Measurements from ENCODE around the gene CNBP.

DNA sequence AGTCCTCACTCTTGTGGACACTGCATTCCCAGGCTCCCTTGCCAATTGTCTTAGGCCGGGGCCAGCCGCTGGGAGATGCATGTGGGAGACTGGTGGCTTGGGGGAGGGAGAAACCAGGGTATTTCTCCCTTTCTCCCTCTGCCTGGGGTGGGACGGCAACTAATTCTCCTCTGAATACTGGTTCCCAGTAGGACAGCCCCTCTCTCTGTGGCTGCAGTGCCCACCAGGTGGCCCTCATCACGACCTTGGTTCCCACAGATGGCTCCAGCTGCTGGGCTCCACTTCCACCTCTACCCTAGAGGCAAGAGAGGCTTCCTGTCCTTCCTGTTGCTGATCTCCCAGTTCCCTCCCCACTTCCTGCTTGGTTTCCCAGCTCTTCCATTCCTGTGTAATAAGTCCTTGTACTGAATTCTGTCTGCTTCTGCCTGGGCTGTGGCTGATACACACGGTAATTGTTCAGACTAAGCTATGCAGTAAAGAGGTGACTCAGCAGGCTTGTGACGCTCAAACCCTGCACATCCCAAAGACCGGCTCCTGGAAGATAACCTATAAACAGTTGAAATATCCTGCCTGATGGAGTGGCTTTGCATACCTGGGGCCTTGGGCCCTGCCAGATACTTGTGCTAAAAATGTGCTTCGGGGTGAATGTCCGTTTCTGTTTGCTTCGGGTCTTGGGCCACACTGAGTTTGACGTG, 45.3 kb upstream of the CNBP start:
- TF ChIP-seq, protein P1, sequence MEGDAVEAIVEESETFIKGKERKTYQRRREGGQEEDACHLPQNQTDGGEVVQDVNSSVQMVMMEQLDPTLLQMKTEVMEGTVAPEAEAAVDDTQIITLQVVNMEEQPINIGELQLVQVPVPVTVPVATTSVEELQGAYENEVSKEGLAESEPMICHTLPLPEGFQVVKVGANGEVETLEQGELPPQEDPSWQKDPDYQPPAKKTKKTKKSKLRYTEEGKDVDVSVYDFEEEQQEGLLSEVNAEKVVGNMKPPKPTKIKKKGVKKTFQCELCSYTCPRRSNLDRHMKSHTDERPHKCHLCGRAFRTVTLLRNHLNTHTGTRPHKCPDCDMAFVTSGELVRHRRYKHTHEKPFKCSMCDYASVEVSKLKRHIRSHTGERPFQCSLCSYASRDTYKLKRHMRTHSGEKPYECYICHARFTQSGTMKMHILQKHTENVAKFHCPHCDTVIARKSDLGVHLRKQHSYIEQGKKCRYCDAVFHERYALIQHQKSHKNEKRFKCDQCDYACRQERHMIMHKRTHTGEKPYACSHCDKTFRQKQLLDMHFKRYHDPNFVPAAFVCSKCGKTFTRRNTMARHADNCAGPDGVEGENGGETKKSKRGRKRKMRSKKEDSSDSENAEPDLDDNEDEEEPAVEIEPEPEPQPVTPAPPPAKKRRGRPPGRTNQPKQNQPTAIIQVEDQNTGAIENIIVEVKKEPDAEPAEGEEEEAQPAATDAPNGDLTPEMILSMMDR (IDR thresholded peaks at IDR 0.05; ENCODE audit: low read depth, low read length), result no peak
- TF ChIP-seq EZH2phosphoT487 (IDR thresholded peaks at IDR 0.05; ENCODE audit: low read depth), result no peak

Data from OCI-LY3 (cell line).